ENCODE data around the gene SASH1.

Gene SASH1

DNA sequence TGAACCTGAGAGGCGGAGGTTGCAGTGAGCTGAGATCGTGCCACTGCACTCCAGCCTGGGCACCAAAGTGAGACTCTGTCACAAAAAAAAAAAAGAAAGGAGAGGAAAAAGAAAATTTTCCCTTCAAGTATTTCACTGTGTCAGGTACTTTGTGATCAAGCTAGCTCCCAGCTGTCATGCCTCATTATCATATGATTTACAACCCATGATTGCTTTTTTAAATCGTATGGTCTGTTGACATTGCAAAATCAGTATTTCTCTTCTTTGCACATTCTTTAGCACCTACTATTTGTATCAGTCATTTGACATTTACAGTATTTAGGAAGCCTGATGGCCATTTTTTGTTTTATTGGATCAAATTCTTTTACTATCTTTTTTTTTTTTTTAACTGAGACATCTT, 22.4 kb downstream of the SASH1 start:
- Histone ChIP-seq H4K20me1 (ENCODE audit: insufficient read depth, low read length) (no peaks in the 10 kb centered on the region), H2AFZ (ENCODE audit: low read length) (no peak overlapping the region), H3K9ac (ENCODE audit: low read length) (no peak overlapping the region), H3K27ac (ENCODE audit: low read length) (no peak overlapping the region), H3K9me2 (replicated peaks; ENCODE audit: insufficient read depth, low read length) (no peaks in the 10 kb centered on the region), H3K9me3 (replicated peaks; ENCODE audit: insufficient read depth, low read length) (no peaks in the 10 kb centered on the region), H3F3A (ENCODE audit: insufficient read depth, low read length) (no peaks in the 10 kb centered on the region), H3K36me3 (replicated peaks; ENCODE audit: insufficient read depth, low read length) (no peaks in the 10 kb centered on the region), H3K27me3 (replicated peaks; ENCODE audit: insufficient read depth, low read length) (no peaks in the 10 kb centered on the region), H3K4me2 (ENCODE audit: low read depth, low read length) (no peak overlapping the region), H3K79me2 (ENCODE audit: low read length) (no peaks in the 10 kb centered on the region), H3K4me3 (ENCODE audit: low read length) (no peak overlapping the region), H3K4me1 (ENCODE audit: low read length) (no peaks in the 10 kb centered on the region)
- TF ChIP-seq EZH2 (optimal IDR thresholded peaks at IDR 0.05; ENCODE audit: low read depth, low read length) (no peak), CTCF (IDR thresholded peaks at IDR 0.05; ENCODE audit: low read length) (no peak), EZH2phosphoT487 (IDR thresholded peaks at IDR 0.05; ENCODE audit: low read length) (no peak)
- no peak for DNase-seq

DNA sequence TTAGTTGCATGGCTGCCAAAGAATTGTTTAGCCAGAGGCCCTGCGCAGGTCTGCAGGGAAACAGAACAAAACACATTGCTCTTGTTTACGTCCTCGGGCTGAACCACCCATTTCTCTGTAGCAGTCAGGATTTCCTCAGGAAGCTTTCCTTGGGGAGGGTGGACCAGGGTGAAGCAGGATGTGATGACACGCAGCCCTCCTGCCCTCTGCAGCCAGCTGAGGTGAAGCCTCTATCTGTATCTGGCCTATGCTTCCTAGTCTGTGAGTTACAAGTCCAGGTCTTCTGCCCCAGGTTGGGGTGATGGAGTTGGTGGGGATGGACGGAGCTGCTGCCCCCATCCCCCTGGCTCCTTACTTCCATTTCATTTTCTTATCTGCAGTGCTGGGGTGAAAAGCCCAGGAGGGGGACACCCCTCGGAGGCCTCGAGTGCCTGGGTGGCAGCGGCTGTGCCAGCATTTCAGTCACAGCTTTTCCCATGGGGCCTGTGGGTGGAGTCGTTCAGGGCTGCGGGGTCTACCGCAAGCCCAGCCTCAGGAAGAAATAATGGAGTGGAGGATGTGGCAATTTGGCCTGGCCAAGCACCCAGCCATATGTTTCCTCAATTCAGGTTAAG, 24.9 kb downstream of the SASH1 start:
- Histone ChIP-seq H3F3A (ENCODE audit: insufficient read depth, low read length) (no peaks in the 10 kb centered on the region), H3K27ac (ENCODE audit: low read length) (no peak overlapping the region), H3K4me1 (ENCODE audit: low read length) (no peaks in the 10 kb centered on the region), H3K36me3 (replicated peaks; ENCODE audit: insufficient read depth, low read length) (no peaks in the 10 kb centered on the region), H4K20me1 (ENCODE audit: insufficient read depth, low read length) (no peaks in the 10 kb centered on the region), H3K4me3 (ENCODE audit: low read length) (no peak overlapping the region), H3K27me3 (replicated peaks; ENCODE audit: insufficient read depth, low read length) (no peaks in the 10 kb centered on the region), H2AFZ (ENCODE audit: low read length) (no peak overlapping the region), H3K9me2 (replicated peaks; ENCODE audit: insufficient read depth, low read length) (no peaks in the 10 kb centered on the region), H3K9ac (ENCODE audit: low read length) (no peak overlapping the region), H3K79me2 (ENCODE audit: low read length) (no peaks in the 10 kb centered on the region), H3K9me3 (replicated peaks; ENCODE audit: insufficient read depth, low read length) (no peaks in the 10 kb centered on the region), H3K4me2 (ENCODE audit: low read depth, low read length) (no peak overlapping the region)
- TF ChIP-seq EZH2 (optimal IDR thresholded peaks at IDR 0.05; ENCODE audit: low read depth, low read length): no peak
- no peak for DNase-seq

DNA sequence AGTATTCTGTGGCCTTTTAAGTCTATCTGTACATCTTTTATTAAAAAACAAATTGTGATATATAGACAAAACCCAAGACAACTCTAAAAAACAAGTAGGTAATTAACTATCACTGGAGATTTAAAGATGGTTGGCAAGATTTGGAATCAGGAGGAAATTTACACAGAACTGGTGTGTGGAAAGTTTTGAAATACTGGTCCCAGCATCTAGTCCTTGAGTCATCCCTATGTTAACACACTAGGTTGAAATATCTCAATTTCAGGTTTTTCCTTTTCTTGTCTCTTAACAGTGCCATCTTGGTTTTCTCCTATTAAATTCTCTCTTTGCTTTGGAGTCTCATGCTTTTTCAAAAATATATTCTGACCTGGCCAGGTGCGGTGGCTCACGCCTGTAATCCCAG, 27.5 kb downstream of the SASH1 start:
- Histone ChIP-seq H3K4me2 (ENCODE audit: low read depth, low read length) (no peak overlapping the region), H3K9me3 (replicated peaks; ENCODE audit: insufficient read depth, low read length) (no peaks in the 10 kb centered on the region), H3K4me3 (ENCODE audit: low read length) (no peak overlapping the region), H3F3A (ENCODE audit: insufficient read depth, low read length) (no peaks in the 10 kb centered on the region), H3K27ac (ENCODE audit: low read length) (no peak overlapping the region), H3K9ac (ENCODE audit: low read length) (no peak overlapping the region), H4K20me1 (ENCODE audit: insufficient read depth, low read length) (no peaks in the 10 kb centered on the region), H3K36me3 (replicated peaks; ENCODE audit: insufficient read depth, low read length) (no peaks in the 10 kb centered on the region), H3K4me1 (ENCODE audit: low read length) (no peaks in the 10 kb centered on the region), H3K9me2 (replicated peaks; ENCODE audit: insufficient read depth, low read length) (no peaks in the 10 kb centered on the region), H3K27me3 (replicated peaks; ENCODE audit: insufficient read depth, low read length) (no peaks in the 10 kb centered on the region), H3K79me2 (ENCODE audit: low read length) (no peaks in the 10 kb centered on the region), H2AFZ (ENCODE audit: low read length) (no peak overlapping the region)
- no peak for DNase-seq
- TF ChIP-seq CTCF (IDR thresholded peaks at IDR 0.05; ENCODE audit: low read length) (no peak), EZH2phosphoT487 (IDR thresholded peaks at IDR 0.05; ENCODE audit: low read length) (no peak), EZH2 (optimal IDR thresholded peaks at IDR 0.05; ENCODE audit: low read depth, low read length) (no peak)

DNA sequence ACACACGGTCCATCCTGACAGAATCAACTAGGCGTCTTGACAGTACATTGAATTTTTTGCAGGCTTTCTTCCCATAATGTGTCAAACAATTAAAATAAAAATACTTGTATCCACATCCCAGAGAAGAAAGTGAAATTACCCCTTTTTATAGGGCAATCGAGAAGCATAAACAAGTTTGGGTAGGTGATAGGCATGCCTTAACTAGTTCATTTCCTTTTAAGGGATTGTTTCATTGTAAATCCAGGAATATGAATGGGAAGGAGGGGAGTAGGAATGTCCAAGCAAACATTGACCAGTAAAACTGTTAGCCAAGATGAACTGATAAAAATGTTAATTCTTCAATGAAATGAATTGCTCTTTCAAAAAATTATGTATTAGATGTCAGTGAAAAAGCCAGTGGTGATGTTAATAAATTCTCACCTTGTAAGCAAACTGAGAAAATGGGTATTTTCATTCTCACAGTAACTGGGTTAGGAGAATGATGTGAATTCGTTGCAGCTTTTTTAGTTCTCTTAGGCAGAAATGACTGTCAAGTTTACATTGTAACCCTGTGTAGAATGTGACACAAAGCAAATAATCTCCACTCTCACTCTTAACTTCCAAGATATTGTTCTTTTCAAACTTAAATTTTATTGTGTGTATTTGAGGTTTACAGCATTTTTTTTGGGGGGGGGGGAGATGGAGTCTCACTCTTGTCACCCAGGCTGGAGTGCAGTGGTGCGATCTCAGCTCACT, 31.6 kb downstream of the SASH1 start:
- Histone ChIP-seq H3K79me2 (ENCODE audit: low read length) (no peaks in the 10 kb centered on the region), H3K4me1 (ENCODE audit: low read length) (no peaks in the 10 kb centered on the region), H3K4me2 (ENCODE audit: low read depth, low read length) (no peak overlapping the region), H2AFZ (ENCODE audit: low read length) (no peak overlapping the region), H3K27me3 (replicated peaks; ENCODE audit: insufficient read depth, low read length) (no peaks in the 10 kb centered on the region), H3K4me3 (ENCODE audit: low read length) (no peak overlapping the region), H3K9me2 (replicated peaks; ENCODE audit: insufficient read depth, low read length) (no peaks in the 10 kb centered on the region), H3K9ac (ENCODE audit: low read length) (no peak overlapping the region), H3K27ac (ENCODE audit: low read length) (no peak overlapping the region), H4K20me1 (ENCODE audit: insufficient read depth, low read length) (no peaks in the 10 kb centered on the region), H3K9me3 (replicated peaks; ENCODE audit: insufficient read depth, low read length) (no peaks in the 10 kb centered on the region), H3F3A (ENCODE audit: insufficient read depth, low read length) (no peaks in the 10 kb centered on the region), H3K36me3 (replicated peaks; ENCODE audit: insufficient read depth, low read length) (no peaks in the 10 kb centered on the region)
- TF ChIP-seq EZH2phosphoT487 (IDR thresholded peaks at IDR 0.05; ENCODE audit: low read length) (no peak), EZH2 (optimal IDR thresholded peaks at IDR 0.05; ENCODE audit: low read depth, low read length) (no peak), CTCF (IDR thresholded peaks at IDR 0.05; ENCODE audit: low read length) (no peak)
- no peak for DNase-seq
